Gastrocnemius medialis (tissue), 4 donors: ENCODE results near the gene CNTRL.

Experiments used
- CTCF ChIP-seq, 5 experiments: fragments of 450-650 bp in 3 of 5; fragments of 200-600 bp in 2 of 5; sonication (generic) in 2 of 5; IDR thresholded peaks in 4 of 5; conservative IDR thresholded peaks in 1 of 5; 1 replicate in 4 of 5; 2 replicates in 1 of 5; pipeline ENCODE4 v1.5.1; 2016 to 2019; ENCODE audit warnings: antibody characterized with exemption in 5 of 5, mild to moderate bottlenecking in 3 of 5, moderate library complexity in 3 of 5
- POLR2A ChIP-seq, 2 donors: fragments of 450-650 bp; IDR thresholded peaks; one replicate each; pipeline ENCODE4 v1.6.1; 2017; ENCODE audit warnings: antibody characterized with exemption in 2 of 2, mild to moderate bottlenecking in 2 of 2, moderate library complexity in 2 of 2

DNA sequence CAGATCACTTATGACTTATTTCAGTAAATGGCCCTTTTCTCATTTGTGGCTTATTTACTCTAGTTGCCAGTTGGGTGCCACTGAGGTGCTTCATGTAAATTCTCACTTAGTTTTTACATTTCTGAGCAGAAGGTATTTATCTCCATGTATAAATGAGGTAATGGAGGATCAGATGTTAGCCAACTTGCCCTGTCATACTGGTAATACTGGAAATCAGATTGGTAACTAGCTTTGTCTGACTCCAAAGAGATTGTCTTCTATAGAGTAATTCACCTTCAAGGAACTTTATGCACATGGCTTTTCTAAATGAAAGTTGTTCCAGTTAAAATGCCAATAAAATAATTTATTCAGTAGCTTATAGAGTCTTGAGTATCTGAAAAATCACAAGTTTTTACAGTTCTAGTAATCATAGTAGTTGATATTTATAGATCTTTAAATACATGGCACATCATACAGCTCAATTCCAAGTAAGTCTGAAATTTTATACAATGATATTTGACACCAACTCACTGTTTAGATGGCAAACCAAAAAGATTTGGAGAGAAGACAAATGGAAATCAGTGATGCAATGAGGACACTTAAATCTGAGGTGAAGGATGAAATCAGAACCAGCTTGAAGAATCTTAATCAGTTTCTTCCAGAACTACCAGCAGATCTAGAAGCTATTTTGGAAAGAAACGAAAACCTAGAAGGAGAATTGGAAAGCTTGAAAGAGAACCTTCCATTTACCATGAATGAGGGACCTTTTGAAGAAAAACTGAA lies 98.2 kb downstream of the CNTRL start:
- TF ChIP-seq CTCF (IDR thresholded peaks at IDR 0.05 in 4 of 5, conservative IDR thresholded peaks at IDR 0.05 in 1 of 5) (no peak), POLR2A (IDR thresholded peaks at IDR 0.05) (no peak)
